Gastrocnemius medialis (tissue), 4 donors: Measurements from ENCODE around the gene RUNX1. TPM values are rescaled to one million over a fixed set of nuclear protein-coding genes. Genes with fewer than 3 reads are reported as not detected.

Experiments
- ATAC-seq, 2 donors: fragments of 150-250 bp; one replicate each; pipeline ENCODE4 v1.9.1; 2016
- DNase-seq, 2 donors: peaks; one replicate each; pipeline ENCODE4 v3.0.0-alpha.2; 2019
- H3K27ac ChIP-seq, 4 donors: fragments of 200-600 bp; sonication (generic); 1 replicate in 1 of 4; 2 replicates in 3 of 4; pipeline ENCODE4 v1.5.1; 2016 to 2018; ENCODE audit warnings: mild to moderate bottlenecking in 2 of 4, moderate library complexity in 1 of 4
- H3K27me3 ChIP-seq, 3 donors: fragments of 200-600 bp; sonication (generic) in 2 of 3; 1 replicate in 1 of 3; 2 replicates in 2 of 3; pipeline versions ENCODE4 v1.5.1 to v1.6.0; 2016 to 2019; ENCODE audit warnings: mild to moderate bottlenecking in 1 of 3, moderate library complexity in 1 of 3
- H3K36me3 ChIP-seq, 2 donors: fragments of 200-600 bp; sonication (generic) in 1 of 2; one replicate each; pipeline ENCODE4 v1.5.1; 2017 to 2018
- H3K4me1 ChIP-seq, 2 donors: fragments of 200-600 bp; sonication (generic) in 1 of 2; one replicate each; pipeline ENCODE4 v1.5.1; 2016 to 2017; ENCODE audit warnings: mild to moderate bottlenecking in 2 of 2
- H3K4me3 ChIP-seq, 4 donors: fragments of 200-600 bp; sonication (generic) in 3 of 4; 1 replicate in 1 of 4; 2 replicates in 3 of 4; pipeline ENCODE4 v1.5.1; 2016 to 2019; ENCODE audit warnings: mild to moderate bottlenecking in 2 of 4
- H3K9me3 ChIP-seq, 3 donors: fragments of 200-600 bp; sonication (generic) in 2 of 3; 1 replicate in 1 of 3; 2 replicates in 2 of 3; pipeline ENCODE4 v1.5.1; 2016 to 2019
- POLR2A ChIP-seq, 2 donors: fragments of 450-650 bp; IDR thresholded peaks; one replicate each; pipeline ENCODE4 v1.6.1; 2017; ENCODE audit warnings: antibody characterized with exemption in 2 of 2, mild to moderate bottlenecking in 2 of 2, moderate library complexity in 2 of 2
- in situ Hi-C, 4 donors: fragments of 200-750 bp; cut with MboI; loops; one replicate each; pipeline versions ENCODE4 v1.15.0 to v1.8.0; 2017; ENCODE audit warnings: low sequenced_read_pairs in 4 of 4
- intact Hi-C: fragments of 100-400 bp; cut with DNase I; formaldehyde crosslinking; loops from one replicate; pipeline ENCODE4 v1.15.1; 2023; ENCODE audit warnings: low total_unique reads
- total RNA-seq, 4 donors: library from RNA; depleted of rRNA; stranded (reverse); fragments of >200 nt; gene quantifications; one replicate each; pipeline versions ENCODE4 v1.1.0 to v1.2.3, GENCODE V29; 2016
- TF ChIP-seq, protein P1 (sequence below), 5 experiments: fragments of 450-650 bp in 3 of 5; fragments of 200-600 bp in 2 of 5; sonication (generic) in 2 of 5; IDR thresholded peaks in 4 of 5; conservative IDR thresholded peaks in 1 of 5; 1 replicate in 4 of 5; 2 replicates in 1 of 5; pipeline ENCODE4 v1.5.1; 2016 to 2019; ENCODE audit warnings: antibody characterized with exemption in 5 of 5, mild to moderate bottlenecking in 3 of 5, moderate library complexity in 3 of 5

The RUNX1 gene
- total RNA-seq, 4 donors from 2014 or later = 8.0 to 20.9 (median 10.6) TPM

DNA sequence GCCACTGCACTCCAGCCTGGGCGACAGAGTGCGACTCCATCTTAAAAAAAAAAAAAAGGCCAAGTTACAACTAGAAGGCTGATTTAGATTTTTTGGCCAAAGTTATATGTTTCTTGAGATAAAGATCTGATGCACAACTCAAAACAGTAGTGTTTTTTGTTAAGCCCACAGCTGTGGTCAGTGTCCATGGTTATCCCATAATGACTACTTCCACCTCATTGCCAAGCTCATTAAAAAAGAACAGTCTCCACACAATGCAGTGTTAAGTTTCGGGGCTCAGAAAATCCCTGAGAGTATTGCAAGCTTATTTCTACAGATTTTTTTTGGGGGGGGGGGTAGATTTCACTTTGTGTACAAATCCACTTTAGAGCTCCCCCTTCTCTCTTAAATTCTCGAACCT, 120.5 kb downstream of the RUNX1 start:
- Histone ChIP-seq H3K4me3 (no peak overlapping the region), H3K4me1 (no peaks in the 10 kb centered on the region), H3K36me3 (no peaks in the 10 kb centered on the region), H3K27ac (no peak overlapping the region), H3K27me3 (no peaks in the 10 kb centered on the region), H3K9me3 (no peaks in the 10 kb centered on the region)
- ATAC-seq (no peak), DNase-seq (no peak)
- intact Hi-C loops = no loop called here
- in situ Hi-C loops = no loop called here
- TF ChIP-seq, protein P1, sequence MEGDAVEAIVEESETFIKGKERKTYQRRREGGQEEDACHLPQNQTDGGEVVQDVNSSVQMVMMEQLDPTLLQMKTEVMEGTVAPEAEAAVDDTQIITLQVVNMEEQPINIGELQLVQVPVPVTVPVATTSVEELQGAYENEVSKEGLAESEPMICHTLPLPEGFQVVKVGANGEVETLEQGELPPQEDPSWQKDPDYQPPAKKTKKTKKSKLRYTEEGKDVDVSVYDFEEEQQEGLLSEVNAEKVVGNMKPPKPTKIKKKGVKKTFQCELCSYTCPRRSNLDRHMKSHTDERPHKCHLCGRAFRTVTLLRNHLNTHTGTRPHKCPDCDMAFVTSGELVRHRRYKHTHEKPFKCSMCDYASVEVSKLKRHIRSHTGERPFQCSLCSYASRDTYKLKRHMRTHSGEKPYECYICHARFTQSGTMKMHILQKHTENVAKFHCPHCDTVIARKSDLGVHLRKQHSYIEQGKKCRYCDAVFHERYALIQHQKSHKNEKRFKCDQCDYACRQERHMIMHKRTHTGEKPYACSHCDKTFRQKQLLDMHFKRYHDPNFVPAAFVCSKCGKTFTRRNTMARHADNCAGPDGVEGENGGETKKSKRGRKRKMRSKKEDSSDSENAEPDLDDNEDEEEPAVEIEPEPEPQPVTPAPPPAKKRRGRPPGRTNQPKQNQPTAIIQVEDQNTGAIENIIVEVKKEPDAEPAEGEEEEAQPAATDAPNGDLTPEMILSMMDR (IDR thresholded peaks at IDR 0.05 in 4 of 5, conservative IDR thresholded peaks at IDR 0.05 in 1 of 5) = no peak
- TF ChIP-seq POLR2A (IDR thresholded peaks at IDR 0.05) = no peak

GRCh38 chr21:34927992-34928391, 121.1 kb downstream of the RUNX1 start:
- H3K27me3 ChIP-seq = no peaks in the 10 kb centered on the region
- DNase-seq (no peak), ATAC-seq (no peak)
- no peak overlapping the region for H3K4me3 ChIP-seq
- H3K36me3 ChIP-seq = no peaks in the 10 kb centered on the region
- H3K4me1 ChIP-seq = no peaks in the 10 kb centered on the region
- TF ChIP-seq, protein P1 (IDR thresholded peaks at IDR 0.05 in 4 of 5, conservative IDR thresholded peaks at IDR 0.05 in 1 of 5) = no peak
- no peak for TF ChIP-seq POLR2A (IDR thresholded peaks at IDR 0.05)
- no peaks in the 10 kb centered on the region for H3K9me3 ChIP-seq
- H3K27ac ChIP-seq = no peak overlapping the region
- in situ Hi-C loops = no loop called here
- intact Hi-C loops = no loop called here

- H3K36me3 ChIP-seq = no peaks in the 10 kb centered on the region
- TF ChIP-seq POLR2A (IDR thresholded peaks at IDR 0.05) = no peak
- TF ChIP-seq, protein P1 (IDR thresholded peaks at IDR 0.05 in 4 of 5, conservative IDR thresholded peaks at IDR 0.05 in 1 of 5) = no peak
- no peaks in the 10 kb centered on the region for H3K4me1 ChIP-seq
- intact Hi-C loops = no loop called here
- no peak for DNase-seq
- no peak overlapping the region for H3K4me3 ChIP-seq
- H3K27me3 ChIP-seq = no peaks in the 10 kb centered on the region
- H3K27ac ChIP-seq = no peak overlapping the region
- in situ Hi-C loops = no loop called here
- H3K9me3 ChIP-seq = no peaks in the 10 kb centered on the region
- ATAC-seq = no peak
These were observed 122.2 kb downstream of the RUNX1 start for GRCh38 chr21:34926803-34927467.

GRCh38 chr21:34925597-34925996, 123.5 kb downstream of the RUNX1 start:
- no peaks in the 10 kb centered on the region for H3K4me1 ChIP-seq
- H3K9me3 ChIP-seq = no peaks in the 10 kb centered on the region
- no peak for DNase-seq
- H3K27me3 ChIP-seq = no peaks in the 10 kb centered on the region
- TF ChIP-seq POLR2A (IDR thresholded peaks at IDR 0.05) = no peak
- TF ChIP-seq, protein P1 (IDR thresholded peaks at IDR 0.05 in 4 of 5, conservative IDR thresholded peaks at IDR 0.05 in 1 of 5) = no peak
- H3K27ac ChIP-seq = no peak overlapping the region
- no peaks in the 10 kb centered on the region for H3K36me3 ChIP-seq
- H3K4me3 ChIP-seq = no peak overlapping the region
- intact Hi-C loops (no loop called here), in situ Hi-C loops (no loop called here)
- no peak for ATAC-seq
